GM12891 (cell line): ENCODE measurements around the gene SMIM9.

Experiments used
- POLR2A ChIP-seq: IDR thresholded peaks from 2 replicates; pipeline ENCODE4 v1.6.1; 2011; ENCODE audit warnings: low read depth, low read length, control low read depth
- POLR2AphosphoS5 ChIP-seq: IDR thresholded peaks from 2 replicates; pipeline ENCODE4 v1.6.1; 2011; ENCODE audit warnings: low read depth, low read length, control low read depth
- SPI1 ChIP-seq: IDR thresholded peaks from 2 replicates; pipeline ENCODE4 v1.6.1; 2011; ENCODE audit warnings: low read depth, low read length, control low read depth
- TAF1 ChIP-seq: IDR thresholded peaks from 2 replicates; pipeline ENCODE4 v1.6.1; 2011; ENCODE audit warnings: low read depth, low read length, control low read depth

- no peak for TF ChIP-seq POLR2A
- no peak for TF ChIP-seq POLR2AphosphoS5
- no peak for TF ChIP-seq SPI1
- TF ChIP-seq TAF1: no peak
Measured at GRCh38 chrX:154824638-154825037, 9.8 kb downstream of the SMIM9 start.
